GM13977 (cell line): ENCODE results near the gene ZP1.
"Not testable (repeated sequence)": the region's sequence is repeated elsewhere in the genome, so short reads cannot be mapped to it uniquely, and the experiment has no call there.

Source experiments
- DNase-seq: peaks from one replicate; pipeline ENCODE4 v3.0.0; 2012; ENCODE audit warnings: low spot score
- CTCF ChIP-seq: IDR thresholded peaks from 2 replicates; pipeline ENCODE4 v1.5.1; 2012; ENCODE audit warnings: mild to moderate bottlenecking, control low read depth; ENCODE audit not compliant: insufficient read depth; ENCODE audit errors: extremely low read depth, missing control alignments
- in situ Hi-C: fragments of 300-500 bp; cut with MboI; formaldehyde crosslinking; loops from one replicate; pipeline ENCODE4 v1.12.0; 2022; ENCODE audit warnings: low sequenced_read_pairs, low pct_unique_long_range_greater_than_20kb, mixed read lengths, inconsistent platforms; ENCODE audit not compliant: unreplicated experiment

ZP1 gene

GRCh38 chr11:60902625-60903024 lies 35.3 kb downstream of the ZP1 start:
- no peak for DNase-seq
- no peak for TF ChIP-seq CTCF
- in situ Hi-C loops = no loop called here

GRCh38 chr11:60905047-60905446 lies 37.7 kb downstream of the ZP1 start:
- in situ Hi-C loops = no loop called here
- TF ChIP-seq CTCF = no peak
- no peak for DNase-seq

GRCh38 chr11:60905551-60906113 lies 38.3 kb downstream of the ZP1 start:
- DNase-seq = no peak
- no peak for TF ChIP-seq CTCF
- in situ Hi-C loops = no loop called here

GRCh38 chr11:60906132-60906972 lies 39.0 kb downstream of the ZP1 start, which contains the start of gene PRPF19:
TSS of gene PRPF19 (minus strand) at chr11:60906585. CDS start at chr11:60906382, 203 bp downstream.
- peak; percentile 99 for DNase-seq
- no peak for TF ChIP-seq CTCF
- in situ Hi-C loops = no loop called here

- in situ Hi-C loops = no loop called here
Measured at GRCh38 chr11:60908803-60909202, 41.5 kb downstream of the ZP1 start.

GRCh38 chr11:60909680-60910280 lies 42.4 kb downstream of the ZP1 start:
- in situ Hi-C loops, DNase-seq: not testable (repeated sequence)

More at GRCh38 chr11:60908803-60909202, 41.5 kb downstream of the ZP1 start:
- no peak for TF ChIP-seq CTCF
- no peak for DNase-seq

GRCh38 chr11:60910281-60910687 lies 42.9 kb downstream of the ZP1 start:
- peak; percentile 80 for DNase-seq
- no peak for TF ChIP-seq CTCF
- in situ Hi-C loops = no loop called here
